Activated CD8-positive, alpha-beta memory T cell treated with anti-CD3 and anti-CD28 coated beads for 1 hour (primary cell): ENCODE measurements around the gene TNFRSF25.
"Not testable (repeated sequence)": the region's sequence is repeated elsewhere in the genome, so short reads cannot be mapped to it uniquely, and the experiment has no call there.

Experiments
- DNase-seq, 2 donors: peaks; one replicate each; pipeline ENCODE4 v3.0.0-alpha.2; 2020; ENCODE audit warnings: low read depth in 1 of 2; ENCODE audit errors: extremely low read depth in 1 of 2

The TNFRSF25 gene

GRCh38 chr1:6437012-6437700 is 28.8 kb downstream of the TNFRSF25 start:
- DNase-seq = not testable (repeated sequence)

GRCh38 chr1:6436277-6436676 is 29.7 kb downstream of the TNFRSF25 start:
- DNase-seq = not testable (repeated sequence)

GRCh38 chr1:6435547-6435946 is 30.4 kb downstream of the TNFRSF25 start:
- no peak for DNase-seq

GRCh38 chr1:6435129-6435528 is 30.8 kb downstream of the TNFRSF25 start:
- no peak for DNase-seq

GRCh38 chr1:6434186-6434585 is 31.8 kb downstream of the TNFRSF25 start:
- no peak for DNase-seq

- DNase-seq = not testable (repeated sequence)
Observed at GRCh38 chr1:6431645-6432579, 34.1 kb downstream of the TNFRSF25 start.

GRCh38 chr1:6429660-6430411 is 36.1 kb downstream of the TNFRSF25 start:
- DNase-seq = not testable (repeated sequence)

GRCh38 chr1:6428453-6428852 is 37.5 kb downstream of the TNFRSF25 start:
- not testable (repeated sequence) for DNase-seq

GRCh38 chr1:6427441-6428390 is 38.3 kb downstream of the TNFRSF25 start:
- no peak for DNase-seq

- DNase-seq = no peak
Observed at GRCh38 chr1:6426972-6427350, 39.0 kb downstream of the TNFRSF25 start.

- no peak for DNase-seq
Observed at GRCh38 chr1:6426277-6426971, 39.5 kb downstream of the TNFRSF25 start.

- no peak for DNase-seq
Observed at GRCh38 chr1:6425658-6426057, 40.3 kb downstream of the TNFRSF25 start.

- DNase-seq = no peak
Observed at GRCh38 chr1:6424619-6425593, 41.1 kb downstream of the TNFRSF25 start, which contains the start of gene ESPN. TSS of gene ESPN (plus strand) at chr1:6424776. CDS start at chr1:6424956, 180 bp downstream.

- DNase-seq = no peak
Observed at GRCh38 chr1:6424000-6424565, 41.9 kb downstream of the TNFRSF25 start.

GRCh38 chr1:6423321-6423999 is 42.5 kb downstream of the TNFRSF25 start:
- peak; percentile 31 to 59 for DNase-seq

- no peak for DNase-seq
Observed at GRCh38 chr1:6421266-6421665, 44.7 kb downstream of the TNFRSF25 start.

- no peak for DNase-seq
Observed at GRCh38 chr1:6420454-6421042, 45.4 kb downstream of the TNFRSF25 start.
